ENCODE measurements around the gene PRLR.
A peak's percentile ranks its signal among the peaks of the same experiment; 100 is the strongest.

Gene PRLR

GRCh38 chr5:35159370-35159742, 70.9 kb downstream of the PRLR start:
- no peak for DNase-seq (ENCODE audit: low read depth)

GRCh38 chr5:35158622-35159369, 71.5 kb downstream of the PRLR start:
- no peak for DNase-seq (ENCODE audit: low read depth)

- DNase-seq (ENCODE audit: low read depth), result no peak
Observed at GRCh38 chr5:35158204-35158603, 72.1 kb downstream of the PRLR start.

- DNase-seq (ENCODE audit: low read depth), result no peak
Observed at GRCh38 chr5:35153375-35153932, 76.8 kb downstream of the PRLR start.

GRCh38 chr5:35152733-35153132, 77.6 kb downstream of the PRLR start:
- DNase-seq (ENCODE audit: low read depth), result no peak

GRCh38 chr5:35151146-35151920, 79.0 kb downstream of the PRLR start:
- DNase-seq (ENCODE audit: low read depth), result peak; percentile 29

GRCh38 chr5:35149041-35149440, 81.2 kb downstream of the PRLR start:
- DNase-seq (ENCODE audit: low read depth), result no peak

GRCh38 chr5:35146406-35146805, 83.9 kb downstream of the PRLR start:
- peak; percentile 62 for DNase-seq (ENCODE audit: low read depth)

- peak; percentile 54 for DNase-seq (ENCODE audit: low read depth)
Observed at GRCh38 chr5:35145691-35146317, 84.5 kb downstream of the PRLR start.

GRCh38 chr5:35145012-35145411, 85.3 kb downstream of the PRLR start:
- no peak for DNase-seq (ENCODE audit: low read depth)

GRCh38 chr5:35143841-35144240, 86.4 kb downstream of the PRLR start:
- DNase-seq (ENCODE audit: low read depth), result no peak

- DNase-seq (ENCODE audit: low read depth), result no peak
Observed at GRCh38 chr5:35141739-35142138, 88.5 kb downstream of the PRLR start.

- peak; percentile 91 for DNase-seq (ENCODE audit: low read depth)
Observed at GRCh38 chr5:35138232-35138631, 92.1 kb downstream of the PRLR start.

GRCh38 chr5:35136386-35136785, 93.9 kb downstream of the PRLR start:
- peak; percentile 99 for DNase-seq (ENCODE audit: low read depth)

GRCh38 chr5:35135239-35135700, 95.0 kb downstream of the PRLR start:
- no peak for DNase-seq (ENCODE audit: low read depth)

- no peak for DNase-seq (ENCODE audit: low read depth)
Observed at GRCh38 chr5:35134278-35135030, 95.8 kb downstream of the PRLR start.

GRCh38 chr5:35133186-35133585, 97.1 kb downstream of the PRLR start:
- DNase-seq (ENCODE audit: low read depth), result peak; percentile 69

GRCh38 chr5:35131723-35132122, 98.6 kb downstream of the PRLR start:
- DNase-seq (ENCODE audit: low read depth), result peak; percentile 74

GRCh38 chr5:35129921-35130485, 100.3 kb downstream of the PRLR start:
- peak; percentile 84 for DNase-seq (ENCODE audit: low read depth)

- peak; percentile 96 for DNase-seq (ENCODE audit: low read depth)
Observed at GRCh38 chr5:35129276-35129675, 101.0 kb downstream of the PRLR start.

GRCh38 chr5:35127006-35127405, 103.3 kb downstream of the PRLR start:
- no peak for DNase-seq (ENCODE audit: low read depth)
